Panc1 (cell line): Measurements from ENCODE around the gene N4BP2L1. TPM values are rescaled to one million over a fixed set of nuclear protein-coding genes. Genes with fewer than 3 reads are reported as not detected.

ENCODE experiments used
- ATAC-seq: fragments of 200-7000 bp; cut with Tn5 transposase; 2 replicates; pipeline ENCODE4 v1.9.1; 2020; ENCODE audit warnings: mild to moderate bottlenecking, moderate library complexity
- Bru-seq: library from RNA; stranded (reverse); fragments of 400-500 nt; gene quantifications from one replicate; lab custom pipeline; 2021; lab: Mats Ljungman, UMichigan
- BruChase-seq, 2 experiments: library from RNA; stranded (reverse); fragments of 400-500 nt; gene quantifications; one replicate each; lab custom pipeline; 2021; lab: Mats Ljungman, UMichigan
- BruUV-seq: library from RNA; stranded (reverse); fragments of 400-500 nt; replicated peaks from 2 replicates; lab custom pipeline; 2021; lab: Mats Ljungman, UMichigan
- CTCF ChIA-PET: fragments of 300-600 bp; sonication (Branson Sonifier 250); formaldehyde crosslinking; loops from one replicate; lab custom pipeline; 2022; ENCODE audit warnings: antibody characterized with exemption; lab: Charles Lee
- POLR2A ChIA-PET: fragments of 300-600 bp; sonication (Branson Sonifier 250); formaldehyde crosslinking; loops from one replicate; lab custom pipeline; 2022; ENCODE audit warnings: antibody characterized with exemption; lab: Charles Lee
- DNase-seq: peaks from one replicate; pipeline ENCODE4 v3.0.0-alpha.2; 2010; ENCODE audit warnings: low read depth, low spot score
- H3K27ac ChIP-seq: 2 replicates; pipeline ENCODE4 v1.5.1; 2011; ENCODE audit warnings: mild to moderate bottlenecking, low read length, inconsistent platforms
- H3K27me3 ChIP-seq: fragments of 200-500 bp; sonication (Bioruptor generic); 2 replicates; pipeline ENCODE4 v1.6.0; 2014; ENCODE audit warnings: low read length, inconsistent platforms; ENCODE audit not compliant: control insufficient read depth, insufficient read depth
- H3K36me3 ChIP-seq: fragments of 200-500 bp; sonication (Bioruptor generic); 2 replicates; pipeline ENCODE4 v1.5.1; 2014; ENCODE audit warnings: inconsistent platforms, mild to moderate bottlenecking, low read length, moderate library complexity; ENCODE audit not compliant: control insufficient read depth, insufficient read depth
- H3K4me1 ChIP-seq: 2 replicates; pipeline ENCODE4 v1.5.1; 2011; ENCODE audit warnings: inconsistent platforms, mild to moderate bottlenecking, low read length, moderate library complexity; ENCODE audit not compliant: control insufficient read depth, insufficient read depth
- H3K4me3 ChIP-seq, 2 experiments: 2 replicates each; pipeline ENCODE4 v1.5.1; 2011 to 2012; ENCODE audit warnings: low read depth in 2 of 2, low read length in 2 of 2, mild to moderate bottlenecking in 2 of 2, inconsistent platforms in 1 of 2, moderate library complexity in 1 of 2
- H3K9me3 ChIP-seq: fragments of 200-500 bp; sonication (Bioruptor generic); 2 replicates; pipeline ENCODE4 v1.5.1; 2014; ENCODE audit warnings: low read depth, mild to moderate bottlenecking, inconsistent platforms, low read length, moderate library complexity; ENCODE audit not compliant: control insufficient read depth, insufficient read depth
- POLR2AphosphoS5 ChIP-seq: IDR thresholded peaks from 2 replicates; pipeline ENCODE4 v1.6.1; 2012; ENCODE audit warnings: mild to moderate bottlenecking, low read depth, low read length, moderate library complexity
- REST ChIP-seq, 2 experiments: IDR thresholded peaks; 2 replicates each; pipeline ENCODE4 v1.6.1; 2011 to 2012; ENCODE audit warnings: low read depth in 2 of 2, control low read depth in 1 of 2, low read length in 1 of 2, mild to moderate bottlenecking in 1 of 2, moderate library complexity in 1 of 2; ENCODE audit not compliant: insufficient read depth in 1 of 2
- SIN3A ChIP-seq: IDR thresholded peaks from 2 replicates; pipeline ENCODE4 v1.6.1; 2012; ENCODE audit warnings: low read depth, mild to moderate bottlenecking, low read length, moderate library complexity, borderline replicate concordance; ENCODE audit not compliant: insufficient read depth
- TCF7L2 ChIP-seq: IDR thresholded peaks from 2 replicates; pipeline ENCODE4 v1.6.1; 2011; ENCODE audit warnings: mild to moderate bottlenecking, low read depth, low read length, inconsistent platforms
- in situ Hi-C: cut with HindIII; loops from 2 replicates; pipeline ENCODE4 v1.10.0; 2016; ENCODE audit warnings: low sequenced_read_pairs, low pct_unique_long_range_greater_than_20kb
- intact Hi-C: fragments of 100-400 bp; cut with micrococcal nuclease; formaldehyde crosslinking; loops from one replicate; pipeline ENCODE4 v1.10.0; 2022; ENCODE audit not compliant: unreplicated experiment
- long read RNA-seq: library from polyadenylated mRNA; unstranded; transcript quantifications from one replicate; pipeline ENCODE4 v2.0.0, GENCODE V29; 2021; ENCODE audit not compliant: unreplicated experiment
- polyA plus RNA-seq: library from polyadenylated mRNA; unstranded; fragments of >200 nt; gene quantifications from one replicate; pipeline ENCODE4 v1.2.1, GENCODE V29; 2012; ENCODE audit warnings: missing spikeins; ENCODE audit not compliant: insufficient read length
- total RNA-seq: library from RNA; stranded (reverse); gene quantifications from one replicate; pipeline ENCODE4 v1.2.1, GENCODE V29; 2021; ENCODE audit not compliant: unreplicated experiment
- TF ChIP-seq, protein P1 (sequence below): fragments of 450-650 bp; IDR thresholded peaks from 2 replicates; pipeline ENCODE4 v1.5.1; 2017; ENCODE audit warnings: mild to moderate bottlenecking

Gene N4BP2L1
- total RNA-seq (1.8 TPM), Bru-seq, nascent RNA (percentile 42 among the genes with signal in this experiment), BruChase-seq, experiment 1, labeled RNA remaining after a 2-hour chase (percentile 50 among the genes with signal in this experiment), BruChase-seq, experiment 2, labeled RNA remaining after a 6-hour chase (percentile 50 among the genes with signal in this experiment)
- polyA plus RNA-seq, result 0.52 TPM
- long read RNA-seq, partial matches to known transcripts, result 0 of 4 reads
- long read RNA-seq, other reads (novel, unspliced or antisense), result 3 of 4 reads

- intact Hi-C loops (no loop called here), in situ Hi-C loops (no loop called here)
- no TSS peak for BruUV-seq
- ChIA-PET POLR2A (no interaction called here), CTCF (no interaction called here)
- TF ChIP-seq POLR2AphosphoS5 (no peak), TCF7L2 (no peak), SIN3A (no peak), REST (IDR thresholded peaks at IDR 0.05; ENCODE audit: insufficient read depth in 1 of 2, low read depth in 2 of 2, low read length in 1 of 2) (no peak)
- TF ChIP-seq, protein P1, sequence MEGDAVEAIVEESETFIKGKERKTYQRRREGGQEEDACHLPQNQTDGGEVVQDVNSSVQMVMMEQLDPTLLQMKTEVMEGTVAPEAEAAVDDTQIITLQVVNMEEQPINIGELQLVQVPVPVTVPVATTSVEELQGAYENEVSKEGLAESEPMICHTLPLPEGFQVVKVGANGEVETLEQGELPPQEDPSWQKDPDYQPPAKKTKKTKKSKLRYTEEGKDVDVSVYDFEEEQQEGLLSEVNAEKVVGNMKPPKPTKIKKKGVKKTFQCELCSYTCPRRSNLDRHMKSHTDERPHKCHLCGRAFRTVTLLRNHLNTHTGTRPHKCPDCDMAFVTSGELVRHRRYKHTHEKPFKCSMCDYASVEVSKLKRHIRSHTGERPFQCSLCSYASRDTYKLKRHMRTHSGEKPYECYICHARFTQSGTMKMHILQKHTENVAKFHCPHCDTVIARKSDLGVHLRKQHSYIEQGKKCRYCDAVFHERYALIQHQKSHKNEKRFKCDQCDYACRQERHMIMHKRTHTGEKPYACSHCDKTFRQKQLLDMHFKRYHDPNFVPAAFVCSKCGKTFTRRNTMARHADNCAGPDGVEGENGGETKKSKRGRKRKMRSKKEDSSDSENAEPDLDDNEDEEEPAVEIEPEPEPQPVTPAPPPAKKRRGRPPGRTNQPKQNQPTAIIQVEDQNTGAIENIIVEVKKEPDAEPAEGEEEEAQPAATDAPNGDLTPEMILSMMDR, result no peak
- Histone ChIP-seq H3K27me3 (no peaks in the 10 kb centered on the region), H3K4me3 (peak within 1 kb of the TSS; percentile 54 to 64), H3K36me3 (no peaks in the 10 kb centered on the region), H3K4me1 (peaks cover 6% of the 10 kb centered on the region), H3K9me3 (no peaks in the 10 kb centered on the region), H3K27ac (no peak within 1 kb of the TSS)
- ATAC-seq (peak; percentile 81), DNase-seq (no peak)
These were observed at the start of gene N4BP2L1 for GRCh38 chr13:32427852-32428580. Gene N4BP2L1 (minus strand): TSS chr13:32428130. CDS start chr13:32428082, 48 bp downstream.

DNA sequence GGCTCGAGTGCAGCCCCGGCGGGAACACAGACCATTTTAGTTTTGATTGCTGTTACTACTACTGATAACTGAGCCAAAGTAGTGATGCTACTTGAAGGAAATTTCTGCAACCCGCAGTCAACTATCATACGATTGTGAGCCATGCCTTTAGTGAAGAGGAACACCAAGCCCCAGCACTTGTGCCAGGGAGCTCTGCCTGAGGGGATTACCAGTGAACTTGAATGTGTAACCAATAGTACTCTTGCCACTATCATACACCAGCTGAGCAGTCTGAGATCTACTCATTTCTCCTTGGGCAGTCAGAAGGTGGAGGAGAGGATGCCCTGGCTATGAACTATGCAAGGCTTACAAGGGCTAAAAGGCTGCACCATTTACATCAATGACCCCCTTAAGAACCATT is 49.0 kb upstream of the N4BP2L1 start:
- no peaks in the 10 kb centered on the region for H3K27me3 ChIP-seq
- ATAC-seq (no peak), DNase-seq (no peak)
- intact Hi-C loops, result no loop called here
- in situ Hi-C loops, result no loop called here
- ChIA-PET POLR2A (no interaction called here), CTCF (no interaction called here)
- TF ChIP-seq, protein P1, result no peak
- TF ChIP-seq REST (IDR thresholded peaks at IDR 0.05; ENCODE audit: insufficient read depth in 1 of 2, low read depth in 2 of 2, low read length in 1 of 2) (no peak), TCF7L2 (no peak), POLR2AphosphoS5 (no peak), SIN3A (no peak)
- H3K4me1 ChIP-seq, result no peaks in the 10 kb centered on the region
- no peak overlapping the region for H3K27ac ChIP-seq
- no peaks in the 10 kb centered on the region for H3K36me3 ChIP-seq
- no peaks in the 10 kb centered on the region for H3K9me3 ChIP-seq
- no peak overlapping the region for H3K4me3 ChIP-seq
- no TSS peak for BruUV-seq
